ENCODE results near the gene CLTC. TPM values are rescaled to one million over a fixed set of nuclear protein-coding genes. Genes with fewer than 3 reads are reported as not detected.

Gene CLTC
- total RNA-seq, 6 experiments from 2014 or later = 354 to 460 (median 397) TPM

DNA sequence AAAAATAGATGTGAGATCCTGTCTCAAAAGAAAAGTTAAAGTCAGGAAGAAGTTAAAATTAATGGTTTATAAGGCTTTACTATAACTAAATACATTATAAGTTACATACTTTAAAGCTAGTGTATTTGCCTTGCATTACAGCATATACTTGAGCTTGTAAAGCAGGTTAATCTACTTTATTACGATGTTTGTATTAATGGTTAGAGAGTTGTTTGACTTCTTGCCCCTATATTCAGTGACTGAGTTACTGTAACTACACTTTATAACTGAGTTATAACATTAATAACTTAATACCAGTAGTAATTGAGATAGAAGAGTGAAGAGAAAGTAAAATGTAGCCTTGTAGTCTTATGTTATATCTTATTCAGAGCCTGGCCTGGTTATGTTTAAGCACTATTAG, 22.9 kb downstream of the CLTC start:
- TF ChIP-seq, protein P1, sequence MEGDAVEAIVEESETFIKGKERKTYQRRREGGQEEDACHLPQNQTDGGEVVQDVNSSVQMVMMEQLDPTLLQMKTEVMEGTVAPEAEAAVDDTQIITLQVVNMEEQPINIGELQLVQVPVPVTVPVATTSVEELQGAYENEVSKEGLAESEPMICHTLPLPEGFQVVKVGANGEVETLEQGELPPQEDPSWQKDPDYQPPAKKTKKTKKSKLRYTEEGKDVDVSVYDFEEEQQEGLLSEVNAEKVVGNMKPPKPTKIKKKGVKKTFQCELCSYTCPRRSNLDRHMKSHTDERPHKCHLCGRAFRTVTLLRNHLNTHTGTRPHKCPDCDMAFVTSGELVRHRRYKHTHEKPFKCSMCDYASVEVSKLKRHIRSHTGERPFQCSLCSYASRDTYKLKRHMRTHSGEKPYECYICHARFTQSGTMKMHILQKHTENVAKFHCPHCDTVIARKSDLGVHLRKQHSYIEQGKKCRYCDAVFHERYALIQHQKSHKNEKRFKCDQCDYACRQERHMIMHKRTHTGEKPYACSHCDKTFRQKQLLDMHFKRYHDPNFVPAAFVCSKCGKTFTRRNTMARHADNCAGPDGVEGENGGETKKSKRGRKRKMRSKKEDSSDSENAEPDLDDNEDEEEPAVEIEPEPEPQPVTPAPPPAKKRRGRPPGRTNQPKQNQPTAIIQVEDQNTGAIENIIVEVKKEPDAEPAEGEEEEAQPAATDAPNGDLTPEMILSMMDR (IDR thresholded peaks at IDR 0.05) = no peak
- peaks cover 35% of the 10 kb centered on the region for H3K36me3 Mint-ChIP-seq (ENCODE audit: low read depth)
- H3K27ac Mint-ChIP-seq = peak overlapping the region; percentile 66
- H3K4me1 Mint-ChIP-seq (ENCODE audit: low read depth) = peaks cover 65% of the 10 kb centered on the region
- no peaks in the 10 kb centered on the region for H3K27me3 Mint-ChIP-seq (ENCODE audit: insufficient read depth)
- no peak for DNase-seq
- H3K9me3 Mint-ChIP-seq = no peaks in the 10 kb centered on the region
- H3K4me3 Mint-ChIP-seq = peak overlapping the region; percentile 57; the same call in 1 of the 2 replicates

- peaks cover 2% of the 10 kb centered on the region; the same call in 1 of the 2 replicates for H3K27me3 Mint-ChIP-seq (ENCODE audit: insufficient read depth)
- H3K9me3 Mint-ChIP-seq = no peaks in the 10 kb centered on the region
- 0 out of 2 replicates have a peak overlapping the region, but pooled peaks have one; percentile 1 for H3K4me3 Mint-ChIP-seq
- H3K4me1 Mint-ChIP-seq (ENCODE audit: low read depth) = peaks cover 74% of the 10 kb centered on the region
- DNase-seq = peak; percentile 67
- TF ChIP-seq, protein P1 (IDR thresholded peaks at IDR 0.05) = no peak
- H3K36me3 Mint-ChIP-seq (ENCODE audit: low read depth) = peaks cover 39% of the 10 kb centered on the region
- peak overlapping the region; percentile 25 for H3K27ac Mint-ChIP-seq
Measured at GRCh38 chr17:59643159-59644140, 23.8 kb downstream of the CLTC start.

GRCh38 chr17:59647288-59647687, 27.6 kb downstream of the CLTC start:
- Mint-ChIP-seq H3K9me3 (peaks cover 1% of the 10 kb centered on the region; the same call in 1 of the 2 replicates), H3K27me3 (ENCODE audit: insufficient read depth) (peaks cover 2% of the 10 kb centered on the region; the same call in 1 of the 2 replicates), H3K4me1 (ENCODE audit: low read depth) (peaks cover 90% of the 10 kb centered on the region), H3K4me3 (no peak overlapping the region; the same call in 1 of the 2 replicates), H3K36me3 (ENCODE audit: low read depth) (peaks cover 63% of the 10 kb centered on the region), H3K27ac (no peak overlapping the region; the same call in 1 of the 2 replicates)
- no peak for DNase-seq
- TF ChIP-seq, protein P1 (IDR thresholded peaks at IDR 0.05) = no peak

GRCh38 chr17:59649886-59650285, 30.2 kb downstream of the CLTC start:
- TF ChIP-seq, protein P1 (IDR thresholded peaks at IDR 0.05) = no peak
- peaks cover 78% of the 10 kb centered on the region for H3K36me3 Mint-ChIP-seq (ENCODE audit: low read depth)
- peaks cover 80% of the 10 kb centered on the region for H3K4me1 Mint-ChIP-seq (ENCODE audit: low read depth)
- H3K4me3 Mint-ChIP-seq = no peak overlapping the region
- peak overlapping the region; percentile 66 for H3K27ac Mint-ChIP-seq
- H3K9me3 Mint-ChIP-seq = peaks cover 4% of the 10 kb centered on the region; the same call in 1 of the 2 replicates
- no peak for DNase-seq
- peaks cover 2% of the 10 kb centered on the region; the same call in 1 of the 2 replicates for H3K27me3 Mint-ChIP-seq (ENCODE audit: insufficient read depth)

- H3K4me3 Mint-ChIP-seq = no peak overlapping the region
- TF ChIP-seq, protein P1 (IDR thresholded peaks at IDR 0.05) = no peak
- no peak for DNase-seq
- H3K4me1 Mint-ChIP-seq (ENCODE audit: low read depth) = peaks cover 83% of the 10 kb centered on the region
- H3K9me3 Mint-ChIP-seq = peaks cover 4% of the 10 kb centered on the region; the same call in 1 of the 2 replicates
- H3K27ac Mint-ChIP-seq = peak overlapping the region; percentile 63
- H3K27me3 Mint-ChIP-seq (ENCODE audit: insufficient read depth) = peaks cover 2% of the 10 kb centered on the region; the same call in 1 of the 2 replicates
- H3K36me3 Mint-ChIP-seq (ENCODE audit: low read depth) = peaks cover 80% of the 10 kb centered on the region
Measured at GRCh38 chr17:59650642-59651041, 30.9 kb downstream of the CLTC start.

All from HFFc6 (cell line).